Measurements from ENCODE around the gene FARSB. TPM values are rescaled to one million over a fixed set of nuclear protein-coding genes. Genes with fewer than 3 reads are reported as not detected.

FARSB gene
- total RNA-seq, 2 donors from 2014 or later = 19.2 to 27.3 TPM

- intact Hi-C loops (cut with DNase I, micrococcal nuclease) = no loop called here
- DNase-seq (no peak), ATAC-seq (no peak)
Observed at GRCh38 chr2:222525811-222526210, 130.1 kb downstream of the FARSB start.

GRCh38 chr2:222523783-222524544 lies 131.9 kb downstream of the FARSB start:
- ATAC-seq = no peak
- no peak for DNase-seq
- intact Hi-C loops (cut with DNase I, micrococcal nuclease) = no loop called here

- no peak for DNase-seq
- no peak for ATAC-seq
- intact Hi-C loops (cut with DNase I, micrococcal nuclease) = no loop called here
Observed at GRCh38 chr2:222522082-222522481, 133.8 kb downstream of the FARSB start.

- DNase-seq = no peak
- intact Hi-C loops (cut with DNase I, micrococcal nuclease) = no loop called here
- no peak for ATAC-seq
Observed at GRCh38 chr2:222521099-222521498, 134.8 kb downstream of the FARSB start.

Other genes with a start within 250 kb of the FARSB start
- gene SGPP2, start 231.5 kb downstream of the FARSB start, total RNA-seq = 10 to 100 TPM; 74.9 to 75.9 TPM
- gene MOGAT1, start 15.6 kb upstream of the FARSB start, total RNA-seq = under 1 TPM in 1 of 2 donors, not detected in 1; 0.25 TPM
- 100 to 1,000 TPM in 1 of 2 donors, 10 to 100 TPM in 1; 93.1 to 119 TPM for gene ACSL3, start 204.9 kb upstream of the FARSB start, total RNA-seq

Measured in left colon (tissue), 2 donors.